PC-9 (cell line): Measurements from ENCODE around the gene DIDO1. TPM values are rescaled to one million over a fixed set of nuclear protein-coding genes. Genes with fewer than 3 reads are reported as not detected.

Experiments
- BruUV-seq: library from RNA; stranded (reverse); fragments of 400-500 nt; replicated peaks from 2 replicates; lab custom pipeline; 2021; lab: Mats Ljungman, UMichigan
- CTCF ChIA-PET: fragments of 300-600 bp; sonication (Branson Sonifier 250); formaldehyde crosslinking; loops from one replicate; lab custom pipeline; 2022; ENCODE audit warnings: antibody characterized with exemption; lab: Charles Lee
- POLR2A ChIA-PET: fragments of 300-600 bp; sonication (Branson Sonifier 250); formaldehyde crosslinking; loops from one replicate; lab custom pipeline; 2022; ENCODE audit warnings: antibody characterized with exemption; ENCODE audit not compliant: unreplicated experiment; lab: Charles Lee
- DNase-seq, 2 experiments: peaks; one replicate each; pipeline versions ENCODE4 v3.0.0 to v3.0.0-alpha.2; 2015 to 2022; ENCODE audit warnings: mixed read lengths in 1 of 2
- H2AFZ ChIP-seq: fragments of 200-600 bp; sonication (generic); 2 replicates; pipeline ENCODE4 v1.8.1; 2017; ENCODE audit warnings: antibody characterized with exemption
- H3F3A ChIP-seq: fragments of 200-600 bp; sonication (generic); 2 replicates; pipeline ENCODE4 v1.8.1; 2017; ENCODE audit warnings: antibody characterized with exemption, mild to moderate bottlenecking, low read depth; ENCODE audit not compliant: insufficient read depth
- H3K27ac ChIP-seq: fragments of 200-600 bp; sonication (generic); 2 replicates; pipeline ENCODE4 v1.6.1; 2016; ENCODE audit warnings: mixed run types
- H3K27me3 ChIP-seq: fragments of 200-600 bp; sonication (generic); 2 replicates; pipeline ENCODE4 v1.6.1; 2016; ENCODE audit warnings: low read depth, mixed run types; ENCODE audit not compliant: insufficient read depth
- H3K36me3 ChIP-seq: fragments of 200-600 bp; sonication (generic); 2 replicates; pipeline ENCODE4 v1.6.1; 2016; ENCODE audit warnings: low read depth, mixed run types
- H3K4me1 ChIP-seq: fragments of 200-600 bp; sonication (generic); replicated peaks from 2 replicates; pipeline ENCODE4 v1.6.1; 2016; ENCODE audit warnings: mixed run types; ENCODE audit not compliant: insufficient read depth
- H3K4me2 ChIP-seq: fragments of 200-600 bp; sonication (generic); 2 replicates; pipeline ENCODE4 v1.6.1; 2017; ENCODE audit warnings: mixed run types
- H3K4me3 ChIP-seq: fragments of 200-600 bp; sonication (generic); 2 replicates; pipeline ENCODE4 v1.6.1; 2016; ENCODE audit warnings: mixed run types
- H3K79me2 ChIP-seq: fragments of 200-600 bp; sonication (generic); 2 replicates; pipeline ENCODE4 v1.6.1; 2017; ENCODE audit warnings: low read depth, mixed run types
- H3K9me2 ChIP-seq: fragments of 200-600 bp; sonication (generic); 2 replicates; pipeline ENCODE4 v1.8.1; 2017; ENCODE audit warnings: mild to moderate bottlenecking; ENCODE audit not compliant: insufficient read depth
- H3K9me3 ChIP-seq: fragments of 200-600 bp; sonication (generic); 2 replicates; pipeline ENCODE4 v1.8.1; 2016; ENCODE audit warnings: low read depth; ENCODE audit not compliant: insufficient read depth
- H4K20me1 ChIP-seq: fragments of 200-600 bp; sonication (generic); 2 replicates; pipeline ENCODE4 v1.8.1; 2017; ENCODE audit not compliant: insufficient read depth
- EZH2 ChIP-seq: fragments of 200-600 bp; sonication (generic); IDR thresholded peaks from 2 replicates; pipeline ENCODE4 v1.8.0; 2017; ENCODE audit warnings: antibody characterized with exemption, low read depth
- intact Hi-C: fragments of 100-400 bp; cut with micrococcal nuclease; formaldehyde crosslinking; loops from one replicate; pipeline ENCODE4 v1.10.0; 2022; ENCODE audit not compliant: unreplicated experiment
- total RNA-seq: library from RNA; stranded (reverse); gene quantifications from 2 replicates; pipeline ENCODE4 v1.2.3, GENCODE V29; 2021
- TF ChIP-seq, protein P1 (sequence below): fragments of 200-600 bp; sonication (generic); conservative IDR thresholded peaks from 2 replicates; pipeline ENCODE4 v1.6.1; 2017; ENCODE audit warnings: mixed run types, antibody characterized with exemption, mild to moderate bottlenecking, moderate library complexity

The DIDO1 gene
- total RNA-seq, 1 experiment from 2014 or later, result 61.4 TPM

DNA sequence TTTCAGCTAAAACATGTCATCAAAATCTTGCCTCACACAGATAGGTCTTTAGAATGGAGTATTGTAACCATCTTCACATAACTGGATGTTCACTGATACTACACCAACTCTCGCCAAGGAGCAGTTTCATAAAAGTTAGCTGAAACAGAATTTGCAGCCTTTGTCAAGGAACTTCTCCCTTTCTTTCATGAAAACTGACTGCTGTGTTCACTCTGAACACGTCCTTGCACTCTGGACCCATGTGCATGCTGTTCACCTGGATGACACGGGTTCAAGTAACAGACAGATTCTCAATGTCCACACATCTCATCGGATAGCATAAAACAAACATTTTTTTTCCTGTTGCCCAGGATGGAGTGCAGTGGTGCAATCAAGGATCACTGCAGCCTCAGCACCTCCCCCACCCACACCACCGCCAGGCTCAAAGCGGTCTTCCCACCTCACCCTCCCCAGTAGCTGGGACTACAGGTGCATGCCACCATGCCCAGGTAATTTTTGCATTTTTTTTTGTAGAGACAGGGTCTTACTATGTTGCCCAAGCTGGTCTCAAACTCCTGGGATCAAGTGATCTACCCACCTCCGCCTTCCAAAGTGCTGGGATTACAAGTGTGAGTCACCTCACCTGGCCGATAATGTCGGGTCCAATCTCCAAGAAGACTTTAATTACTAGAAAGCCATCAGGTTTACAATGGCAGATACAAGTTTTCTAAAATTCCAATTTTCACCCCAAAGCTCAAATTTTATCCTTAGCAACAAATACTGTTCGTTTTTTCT lies 9.4 kb downstream of the DIDO1 start:
- Histone ChIP-seq H2AFZ (no peak overlapping the region), H4K20me1 (peaks cover 100% of the 10 kb centered on the region), H3K4me1 (no peaks in the 10 kb centered on the region), H3K4me3 (no peak overlapping the region), H3K36me3 (peaks cover 7% of the 10 kb centered on the region; the same call in 1 of the 2 replicates), H3K4me2 (no peak overlapping the region), H3F3A (peaks cover 21% of the 10 kb centered on the region; the same call in 1 of the 2 replicates), H3K79me2 (peaks cover 100% of the 10 kb centered on the region), H3K9me3 (no peaks in the 10 kb centered on the region), H3K27me3 (no peaks in the 10 kb centered on the region), H3K27ac (no peak overlapping the region), H3K9me2 (no peaks in the 10 kb centered on the region)
- CTCF ChIA-PET, result interaction anchor here (0.6 to 0.8 kb wide), 2 partner anchors 9 to 42 kb away, joined by 5 to 9 read pairs; no protein-coding TSS in a partner anchor
- BruUV-seq, result no TSS peak
- POLR2A ChIA-PET, result interaction anchor here (0.6 kb wide), 1 partner anchor 17 kb away, joined by 5 read pairs; no protein-coding TSS in a partner anchor
- intact Hi-C loops, result loop anchor here (2.0 kb wide), 1 partner anchor 16 kb away; no protein-coding TSS in a partner anchor
- TF ChIP-seq, protein P1, sequence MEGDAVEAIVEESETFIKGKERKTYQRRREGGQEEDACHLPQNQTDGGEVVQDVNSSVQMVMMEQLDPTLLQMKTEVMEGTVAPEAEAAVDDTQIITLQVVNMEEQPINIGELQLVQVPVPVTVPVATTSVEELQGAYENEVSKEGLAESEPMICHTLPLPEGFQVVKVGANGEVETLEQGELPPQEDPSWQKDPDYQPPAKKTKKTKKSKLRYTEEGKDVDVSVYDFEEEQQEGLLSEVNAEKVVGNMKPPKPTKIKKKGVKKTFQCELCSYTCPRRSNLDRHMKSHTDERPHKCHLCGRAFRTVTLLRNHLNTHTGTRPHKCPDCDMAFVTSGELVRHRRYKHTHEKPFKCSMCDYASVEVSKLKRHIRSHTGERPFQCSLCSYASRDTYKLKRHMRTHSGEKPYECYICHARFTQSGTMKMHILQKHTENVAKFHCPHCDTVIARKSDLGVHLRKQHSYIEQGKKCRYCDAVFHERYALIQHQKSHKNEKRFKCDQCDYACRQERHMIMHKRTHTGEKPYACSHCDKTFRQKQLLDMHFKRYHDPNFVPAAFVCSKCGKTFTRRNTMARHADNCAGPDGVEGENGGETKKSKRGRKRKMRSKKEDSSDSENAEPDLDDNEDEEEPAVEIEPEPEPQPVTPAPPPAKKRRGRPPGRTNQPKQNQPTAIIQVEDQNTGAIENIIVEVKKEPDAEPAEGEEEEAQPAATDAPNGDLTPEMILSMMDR, result no peak
- TF ChIP-seq EZH2, result no peak
- no peak for DNase-seq

DNA sequence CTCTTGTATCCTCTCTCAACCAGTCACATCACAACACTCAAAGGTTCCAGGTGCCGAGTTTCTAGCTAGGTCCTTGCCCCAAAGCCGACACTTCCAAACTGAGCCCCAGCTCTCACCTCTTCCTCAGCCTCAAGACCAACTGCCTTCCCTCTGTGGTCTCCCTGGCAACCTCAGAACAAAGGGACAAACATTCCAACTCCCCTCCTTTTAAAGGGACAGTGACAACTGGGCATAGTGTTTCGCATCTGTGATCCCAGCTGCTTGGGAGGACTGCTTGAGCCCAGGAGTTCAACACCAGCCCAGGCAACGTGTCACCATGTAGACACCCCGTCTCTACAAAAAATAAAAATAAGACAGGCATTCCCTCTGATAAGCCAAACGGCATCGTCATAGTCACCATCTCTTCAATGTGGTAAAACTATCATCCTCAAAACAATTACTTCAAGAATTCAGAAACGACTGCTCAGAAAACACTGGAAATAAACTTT lies 11.3 kb downstream of the DIDO1 start:
- Histone ChIP-seq H3K4me2 (no peak overlapping the region), H3K36me3 (peaks cover 20% of the 10 kb centered on the region), H3K27me3 (no peaks in the 10 kb centered on the region), H3K9me3 (no peaks in the 10 kb centered on the region), H4K20me1 (peaks cover 99% of the 10 kb centered on the region), H3K27ac (no peak overlapping the region), H3K4me1 (no peaks in the 10 kb centered on the region), H2AFZ (no peak overlapping the region), H3F3A (peaks cover 20% of the 10 kb centered on the region; the same call in 1 of the 2 replicates), H3K79me2 (peaks cover 93% of the 10 kb centered on the region), H3K9me2 (no peaks in the 10 kb centered on the region), H3K4me3 (no peak overlapping the region)
- POLR2A ChIA-PET, result no interaction called here
- intact Hi-C loops, result no loop called here
- CTCF ChIA-PET, result no interaction called here
- TF ChIP-seq EZH2, result no peak
- TF ChIP-seq, protein P1, result no peak
- BruUV-seq, result no TSS peak
- DNase-seq, result no peak

DNA sequence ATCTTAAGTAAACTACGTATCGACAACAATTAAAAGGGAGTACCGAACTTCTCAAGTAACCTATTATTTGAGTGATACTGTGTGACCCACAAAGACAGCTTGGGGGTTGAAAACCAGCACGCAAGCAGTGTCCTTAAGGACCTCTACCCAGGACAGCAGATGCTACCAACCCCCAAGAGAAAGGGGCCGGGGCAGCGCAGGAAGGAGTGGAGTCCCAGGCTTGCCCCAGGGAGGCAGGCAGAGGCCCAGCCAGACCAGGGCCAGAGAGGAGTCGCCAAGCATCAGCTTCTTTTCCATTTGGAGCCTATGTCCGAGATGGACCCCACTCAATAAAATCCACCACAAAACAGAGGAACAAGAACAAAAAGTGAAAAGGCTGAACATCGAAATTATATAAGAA lies 11.9 kb downstream of the DIDO1 start:
- H3K4me3 ChIP-seq, result no peak overlapping the region
- CTCF ChIA-PET, result no interaction called here
- BruUV-seq, result no TSS peak
- H3F3A ChIP-seq, result peaks cover 20% of the 10 kb centered on the region; the same call in 1 of the 2 replicates
- peaks cover 98% of the 10 kb centered on the region for H4K20me1 ChIP-seq
- intact Hi-C loops, result no loop called here
- no peak for TF ChIP-seq EZH2
- TF ChIP-seq, protein P1, result no peak
- peaks cover 26% of the 10 kb centered on the region for H3K36me3 ChIP-seq
- POLR2A ChIA-PET, result interaction anchor here (0.6 kb wide), 1 partner anchor 555 kb away, joined by 3 read pairs; no protein-coding TSS in a partner anchor
- no peak for DNase-seq
- no peaks in the 10 kb centered on the region for H3K4me1 ChIP-seq
- no peaks in the 10 kb centered on the region for H3K9me3 ChIP-seq
- no peaks in the 10 kb centered on the region for H3K27me3 ChIP-seq
- no peaks in the 10 kb centered on the region for H3K9me2 ChIP-seq
- no peak overlapping the region for H3K27ac ChIP-seq
- peaks cover 87% of the 10 kb centered on the region for H3K79me2 ChIP-seq
- no peak overlapping the region for H2AFZ ChIP-seq
- no peak overlapping the region for H3K4me2 ChIP-seq
